ENCODE results near the gene PTTG2.

DNA sequence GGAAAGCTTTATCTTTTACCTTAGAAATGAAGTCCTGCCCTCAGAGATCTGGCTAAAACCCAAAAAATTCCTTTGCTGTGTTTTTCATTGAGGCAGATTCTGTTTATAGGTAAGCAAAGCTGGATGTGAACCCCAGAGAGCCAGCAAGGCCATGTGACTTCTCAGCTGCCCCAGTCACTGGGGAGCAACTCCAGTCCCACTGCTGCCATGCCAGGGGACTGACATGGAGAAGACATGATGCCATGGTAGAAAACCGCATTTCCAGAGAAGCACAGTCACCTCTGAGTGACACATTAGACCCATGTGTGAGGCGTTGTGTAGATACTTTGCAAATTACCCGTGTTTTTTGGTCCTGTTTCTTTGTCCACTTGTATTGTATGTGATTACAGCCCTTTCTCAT lies 45.4 kb downstream of the PTTG2 start:
- TF ChIP-seq CTCF (IDR thresholded peaks at IDR 0.05; ENCODE audit: low read depth, low read length, poor library complexity, severe bottlenecking) (no peak), EZH2phosphoT487 (IDR thresholded peaks at IDR 0.05; ENCODE audit: borderline replicate concordance, low read length) (no peak)

All from DOHH2 (cell line).